ENCODE data around the gene C15orf62. TPM values are rescaled to one million over a fixed set of nuclear protein-coding genes. Genes with fewer than 3 reads are reported as not detected.

Gene C15orf62
- total and polyA plus RNA-seq, 2 donors (not counting 1 experiment from before 2014, with no cell fraction given) = 0.02 to 0.17 TPM

GRCh38 chr15:40803076-40803475 lies 33.3 kb downstream of the C15orf62 start:
- no peak overlapping the region for H3K4me3 ChIP-seq (replicated peaks in 1 of 4; ENCODE audit: control extremely low read depth in 1 of 4, insufficient read depth in 1 of 4, low read depth in 3 of 4, low read length in 4 of 4)
- TF ChIP-seq, protein P1, sequence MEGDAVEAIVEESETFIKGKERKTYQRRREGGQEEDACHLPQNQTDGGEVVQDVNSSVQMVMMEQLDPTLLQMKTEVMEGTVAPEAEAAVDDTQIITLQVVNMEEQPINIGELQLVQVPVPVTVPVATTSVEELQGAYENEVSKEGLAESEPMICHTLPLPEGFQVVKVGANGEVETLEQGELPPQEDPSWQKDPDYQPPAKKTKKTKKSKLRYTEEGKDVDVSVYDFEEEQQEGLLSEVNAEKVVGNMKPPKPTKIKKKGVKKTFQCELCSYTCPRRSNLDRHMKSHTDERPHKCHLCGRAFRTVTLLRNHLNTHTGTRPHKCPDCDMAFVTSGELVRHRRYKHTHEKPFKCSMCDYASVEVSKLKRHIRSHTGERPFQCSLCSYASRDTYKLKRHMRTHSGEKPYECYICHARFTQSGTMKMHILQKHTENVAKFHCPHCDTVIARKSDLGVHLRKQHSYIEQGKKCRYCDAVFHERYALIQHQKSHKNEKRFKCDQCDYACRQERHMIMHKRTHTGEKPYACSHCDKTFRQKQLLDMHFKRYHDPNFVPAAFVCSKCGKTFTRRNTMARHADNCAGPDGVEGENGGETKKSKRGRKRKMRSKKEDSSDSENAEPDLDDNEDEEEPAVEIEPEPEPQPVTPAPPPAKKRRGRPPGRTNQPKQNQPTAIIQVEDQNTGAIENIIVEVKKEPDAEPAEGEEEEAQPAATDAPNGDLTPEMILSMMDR (conservative IDR thresholded peaks at IDR 0.05 in 1 of 2, IDR thresholded peaks at IDR 0.05 in 1 of 2; ENCODE audit: low read depth in 1 of 2, low read length in 2 of 2) = no peak
- TF ChIP-seq EZH2 (IDR thresholded peaks at IDR 0.05; ENCODE audit: low read length, missing control alignments) = no peak
- no peaks in the 10 kb centered on the region for H3K27me3 ChIP-seq (ENCODE audit: control insufficient read depth, insufficient read depth, low read length)
- H3K36me3 ChIP-seq (ENCODE audit: control insufficient read depth, insufficient read depth, low read length) = peaks cover 1% of the 10 kb centered on the region
- no peaks in the 10 kb centered on the region for H3K9me3 ChIP-seq (ENCODE audit: control insufficient read depth, insufficient read depth, low read depth, low read length)
- H2AFZ ChIP-seq (ENCODE audit: low read length) = no peak overlapping the region
- H3K9ac ChIP-seq (ENCODE audit: insufficient read depth, low read length) = no peak overlapping the region
- no peak overlapping the region for H3K4me2 ChIP-seq (ENCODE audit: extremely low read depth, insufficient read depth, low read length)
- no peaks in the 10 kb centered on the region for H4K20me1 ChIP-seq (ENCODE audit: control insufficient read depth, extremely low read depth, insufficient read depth, low read length)
- peaks cover 3% of the 10 kb centered on the region for H3K4me1 ChIP-seq (ENCODE audit: control insufficient read depth, extremely low read depth, insufficient read depth, low read length)
- H3K27ac ChIP-seq (ENCODE audit: insufficient read depth, low read length) = no peak overlapping the region
- no peak for DNase-seq (ENCODE audit: low read depth in 2 of 2)
- peaks cover 19% of the 10 kb centered on the region for H3K79me2 ChIP-seq (ENCODE audit: control insufficient read depth, insufficient read depth, low read length)

- Histone ChIP-seq H3K4me3 (replicated peaks in 1 of 4; ENCODE audit: control extremely low read depth in 1 of 4, insufficient read depth in 1 of 4, low read depth in 3 of 4, low read length in 4 of 4) (no peak overlapping the region), H2AFZ (ENCODE audit: low read length) (no peak overlapping the region), H3K79me2 (ENCODE audit: control insufficient read depth, insufficient read depth, low read length) (peaks cover 17% of the 10 kb centered on the region), H3K27me3 (ENCODE audit: control insufficient read depth, insufficient read depth, low read length) (no peaks in the 10 kb centered on the region), H3K27ac (ENCODE audit: insufficient read depth, low read length) (no peak overlapping the region), H4K20me1 (ENCODE audit: control insufficient read depth, extremely low read depth, insufficient read depth, low read length) (no peaks in the 10 kb centered on the region), H3K36me3 (ENCODE audit: control insufficient read depth, insufficient read depth, low read length) (peaks cover 1% of the 10 kb centered on the region), H3K4me2 (ENCODE audit: extremely low read depth, insufficient read depth, low read length) (no peak overlapping the region), H3K9me3 (ENCODE audit: control insufficient read depth, insufficient read depth, low read depth, low read length) (no peaks in the 10 kb centered on the region), H3K9ac (ENCODE audit: insufficient read depth, low read length) (no peak overlapping the region), H3K4me1 (ENCODE audit: control insufficient read depth, extremely low read depth, insufficient read depth, low read length) (peaks cover 3% of the 10 kb centered on the region)
- DNase-seq (ENCODE audit: low read depth in 2 of 2) = no peak
- TF ChIP-seq EZH2 (IDR thresholded peaks at IDR 0.05; ENCODE audit: low read length, missing control alignments) = no peak
- TF ChIP-seq, protein P1 (conservative IDR thresholded peaks at IDR 0.05 in 1 of 2, IDR thresholded peaks at IDR 0.05 in 1 of 2; ENCODE audit: low read depth in 1 of 2, low read length in 2 of 2) = no peak
Measured at GRCh38 chr15:40803688-40804087, 33.9 kb downstream of the C15orf62 start.

DNA sequence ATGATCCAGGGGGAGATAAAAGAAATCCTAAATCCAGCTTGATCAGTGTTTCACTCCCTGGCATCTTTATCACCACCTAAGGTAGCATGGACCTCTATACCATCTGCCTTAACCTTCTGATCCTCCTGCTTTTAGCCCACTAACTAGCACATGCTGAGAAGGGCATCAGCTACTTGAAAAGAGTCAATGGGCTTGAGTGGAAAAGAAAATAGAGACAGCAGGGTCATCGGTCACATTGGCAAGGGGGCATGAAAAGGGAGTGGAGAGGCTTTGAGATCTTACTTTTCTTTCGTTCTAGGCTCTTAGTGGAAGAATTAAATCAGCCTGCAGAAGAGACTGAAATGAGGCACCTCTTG lies 36.9 kb downstream of the C15orf62 start:
- no peak for DNase-seq (ENCODE audit: low read depth in 2 of 2)
- TF ChIP-seq, protein P1 (conservative IDR thresholded peaks at IDR 0.05 in 1 of 2, IDR thresholded peaks at IDR 0.05 in 1 of 2; ENCODE audit: low read depth in 1 of 2, low read length in 2 of 2) = no peak
- no peak for TF ChIP-seq EZH2 (IDR thresholded peaks at IDR 0.05; ENCODE audit: low read length, missing control alignments)
- Histone ChIP-seq H3K9ac (ENCODE audit: insufficient read depth, low read length) (peak overlapping the region; percentile 83), H3K79me2 (ENCODE audit: control insufficient read depth, insufficient read depth, low read length) (peaks cover 17% of the 10 kb centered on the region), H3K4me2 (ENCODE audit: extremely low read depth, insufficient read depth, low read length) (peak overlapping the region; percentile 100), H3K27ac (ENCODE audit: insufficient read depth, low read length) (peak overlapping the region; percentile 94), H3K4me1 (ENCODE audit: control insufficient read depth, extremely low read depth, insufficient read depth, low read length) (peaks cover 3% of the 10 kb centered on the region), H3K36me3 (ENCODE audit: control insufficient read depth, insufficient read depth, low read length) (peaks cover 8% of the 10 kb centered on the region), H3K4me3 (replicated peaks in 1 of 4; ENCODE audit: control extremely low read depth in 1 of 4, insufficient read depth in 1 of 4, low read depth in 3 of 4, low read length in 4 of 4) (peak overlapping the region; percentile 79 to 100 (median 98)), H4K20me1 (ENCODE audit: control insufficient read depth, extremely low read depth, insufficient read depth, low read length) (no peaks in the 10 kb centered on the region), H3K9me3 (ENCODE audit: control insufficient read depth, insufficient read depth, low read depth, low read length) (no peaks in the 10 kb centered on the region), H3K27me3 (ENCODE audit: control insufficient read depth, insufficient read depth, low read length) (no peaks in the 10 kb centered on the region), H2AFZ (ENCODE audit: low read length) (peak overlapping the region; percentile 100)

Measured in fibroblast of lung (primary cell).